ENCODE measurements around the gene FGD5.
A peak's percentile ranks its signal among the peaks of the same experiment; 100 is the strongest.

Gene FGD5

DNA sequence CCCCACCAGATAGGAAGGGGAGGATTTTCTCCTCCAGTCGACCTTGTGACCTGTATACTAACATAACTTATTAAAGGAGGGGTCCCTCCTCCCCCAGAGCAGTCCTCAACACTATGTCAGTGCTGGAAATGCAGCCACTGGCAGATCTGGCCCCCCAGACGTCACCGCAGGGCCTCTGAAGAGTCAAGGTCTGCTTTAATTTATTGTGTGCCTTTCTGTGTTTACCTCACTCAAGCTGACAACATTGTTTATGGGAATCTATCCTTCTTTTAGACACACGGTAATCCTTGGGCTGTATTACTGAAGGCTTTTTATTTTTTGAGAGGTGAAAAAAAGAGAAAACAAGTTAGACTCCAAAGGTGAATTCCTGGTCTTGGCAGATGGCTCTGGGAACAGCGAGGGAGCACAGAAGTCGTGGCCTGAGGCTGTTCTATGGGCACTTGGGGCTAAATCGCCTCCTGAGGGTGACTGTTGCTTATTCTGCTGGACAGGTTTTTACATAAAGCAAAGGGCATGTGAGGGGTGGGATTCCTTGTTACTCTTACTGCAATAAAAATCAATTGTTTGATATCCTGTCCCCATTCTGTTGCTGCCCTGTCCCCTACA lies 115.2 kb downstream of the FGD5 start:
- Histone ChIP-seq H2AFZ (ENCODE audit: low read depth, low read length) (no peak overlapping the region), H3K79me2 (ENCODE audit: insufficient read depth, low read length) (no peaks in the 10 kb centered on the region), H3K4me2 (ENCODE audit: insufficient read depth, low read length) (no peak overlapping the region), H3K9me3 (ENCODE audit: insufficient read depth, low read length, severe bottlenecking) (no peaks in the 10 kb centered on the region), H3K27ac (ENCODE audit: low read length) (no peak overlapping the region), H3K36me3 (ENCODE audit: insufficient read depth, low read length) (no peaks in the 10 kb centered on the region), H3K27me3 (ENCODE audit: insufficient read depth, low read length, poor library complexity) (no peaks in the 10 kb centered on the region), H4K20me1 (ENCODE audit: insufficient read depth, low read length) (no peaks in the 10 kb centered on the region), H3K4me3 (ENCODE audit: low read depth in 1 of 2, low read length in 2 of 2) (no peak overlapping the region), H3K4me1 (ENCODE audit: insufficient read depth, low read length) (no peaks in the 10 kb centered on the region), H3K9ac (ENCODE audit: low read depth, low read length) (no peak overlapping the region)
- ATAC-seq (ENCODE audit: insufficient read depth, low read depth): no peak
- DNase-seq: no peak
- TF ChIP-seq, protein P1, sequence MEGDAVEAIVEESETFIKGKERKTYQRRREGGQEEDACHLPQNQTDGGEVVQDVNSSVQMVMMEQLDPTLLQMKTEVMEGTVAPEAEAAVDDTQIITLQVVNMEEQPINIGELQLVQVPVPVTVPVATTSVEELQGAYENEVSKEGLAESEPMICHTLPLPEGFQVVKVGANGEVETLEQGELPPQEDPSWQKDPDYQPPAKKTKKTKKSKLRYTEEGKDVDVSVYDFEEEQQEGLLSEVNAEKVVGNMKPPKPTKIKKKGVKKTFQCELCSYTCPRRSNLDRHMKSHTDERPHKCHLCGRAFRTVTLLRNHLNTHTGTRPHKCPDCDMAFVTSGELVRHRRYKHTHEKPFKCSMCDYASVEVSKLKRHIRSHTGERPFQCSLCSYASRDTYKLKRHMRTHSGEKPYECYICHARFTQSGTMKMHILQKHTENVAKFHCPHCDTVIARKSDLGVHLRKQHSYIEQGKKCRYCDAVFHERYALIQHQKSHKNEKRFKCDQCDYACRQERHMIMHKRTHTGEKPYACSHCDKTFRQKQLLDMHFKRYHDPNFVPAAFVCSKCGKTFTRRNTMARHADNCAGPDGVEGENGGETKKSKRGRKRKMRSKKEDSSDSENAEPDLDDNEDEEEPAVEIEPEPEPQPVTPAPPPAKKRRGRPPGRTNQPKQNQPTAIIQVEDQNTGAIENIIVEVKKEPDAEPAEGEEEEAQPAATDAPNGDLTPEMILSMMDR (IDR thresholded peaks at IDR 0.05; ENCODE audit: borderline replicate concordance, extremely low read depth, low read length, poor library complexity, severe bottlenecking): no peak
- TF ChIP-seq EZH2 (IDR thresholded peaks at IDR 0.05; ENCODE audit: borderline replicate concordance, low read depth, low read length, severe bottlenecking): no peak

DNA sequence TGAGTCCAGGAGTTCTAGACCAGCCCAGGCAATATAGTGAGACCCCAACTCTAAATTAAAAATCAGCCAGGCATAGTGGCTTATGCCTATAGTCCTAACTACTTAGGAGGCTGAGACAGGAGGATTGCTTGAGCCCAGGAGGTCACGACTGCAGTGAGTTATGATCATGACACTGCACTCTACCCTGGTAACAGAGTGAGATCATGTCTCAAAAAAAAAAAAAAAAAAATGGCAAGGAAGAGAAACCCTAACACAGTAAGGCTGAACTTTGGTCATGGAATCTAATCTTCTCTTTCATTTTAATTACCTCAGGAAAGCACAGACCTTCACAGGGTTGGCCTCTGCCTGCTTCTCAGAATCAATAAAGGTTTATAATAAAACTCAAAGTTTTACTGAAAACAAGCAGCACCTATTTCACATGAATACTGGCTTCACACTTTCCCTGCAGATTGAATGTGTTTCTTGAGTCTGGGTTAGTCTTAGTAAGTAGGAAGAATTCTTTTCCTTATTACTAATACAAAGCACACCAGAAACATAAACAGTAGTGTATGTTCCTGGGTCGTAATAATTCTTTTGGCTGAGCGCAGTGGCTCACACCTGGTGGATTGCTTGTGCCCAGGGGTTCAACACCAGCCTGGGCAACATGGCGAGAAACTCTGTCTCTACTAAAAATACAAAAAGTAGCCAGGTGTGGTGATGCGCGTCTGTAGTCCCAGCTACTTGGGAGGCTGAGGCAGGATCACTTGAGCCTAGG lies 117.0 kb downstream of the FGD5 start:
- Histone ChIP-seq H3K9me3 (ENCODE audit: insufficient read depth, low read length, severe bottlenecking) (no peaks in the 10 kb centered on the region), H3K36me3 (ENCODE audit: insufficient read depth, low read length) (no peaks in the 10 kb centered on the region), H3K9ac (ENCODE audit: low read depth, low read length) (no peak overlapping the region), H2AFZ (ENCODE audit: low read depth, low read length) (no peak overlapping the region), H4K20me1 (ENCODE audit: insufficient read depth, low read length) (no peaks in the 10 kb centered on the region), H3K79me2 (ENCODE audit: insufficient read depth, low read length) (no peaks in the 10 kb centered on the region), H3K27ac (ENCODE audit: low read length) (no peak overlapping the region), H3K4me2 (ENCODE audit: insufficient read depth, low read length) (no peak overlapping the region), H3K4me1 (ENCODE audit: insufficient read depth, low read length) (no peaks in the 10 kb centered on the region), H3K4me3 (ENCODE audit: low read depth in 1 of 2, low read length in 2 of 2) (no peak overlapping the region), H3K27me3 (ENCODE audit: insufficient read depth, low read length, poor library complexity) (no peaks in the 10 kb centered on the region)
- TF ChIP-seq EZH2 (IDR thresholded peaks at IDR 0.05; ENCODE audit: borderline replicate concordance, low read depth, low read length, severe bottlenecking): no peak
- TF ChIP-seq, protein P1 (IDR thresholded peaks at IDR 0.05; ENCODE audit: borderline replicate concordance, extremely low read depth, low read length, poor library complexity, severe bottlenecking): no peak
- ATAC-seq (ENCODE audit: insufficient read depth, low read depth): no peak
- no peak for DNase-seq

DNA sequence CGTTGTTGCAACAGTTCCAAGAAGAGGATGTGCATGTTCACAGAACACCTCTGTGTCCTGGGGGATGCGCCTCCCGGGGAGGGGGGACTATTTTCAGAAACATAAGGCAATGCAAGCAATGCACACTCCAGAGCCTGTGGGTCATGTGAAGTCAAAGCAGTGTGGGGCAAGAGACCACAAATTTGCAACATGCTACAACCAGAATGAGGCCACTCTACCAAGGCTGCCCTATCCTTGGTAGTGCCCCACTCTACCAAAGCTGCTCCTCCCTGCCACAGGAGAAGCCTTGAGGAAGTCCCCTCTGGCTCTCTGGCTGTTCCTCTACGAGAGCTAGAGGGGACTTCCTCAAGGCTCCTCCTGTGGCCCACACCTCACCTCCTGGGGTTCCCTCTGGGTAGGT lies 120.2 kb downstream of the FGD5 start:
- H3K27ac ChIP-seq (ENCODE audit: low read length): no peak overlapping the region
- H3K4me3 ChIP-seq (ENCODE audit: low read depth in 1 of 2, low read length in 2 of 2): no peak overlapping the region
- no peak overlapping the region for H3K9ac ChIP-seq (ENCODE audit: low read depth, low read length)
- H2AFZ ChIP-seq (ENCODE audit: low read depth, low read length): no peak overlapping the region
- H3K4me1 ChIP-seq (ENCODE audit: insufficient read depth, low read length): no peaks in the 10 kb centered on the region
- no peaks in the 10 kb centered on the region for H3K9me3 ChIP-seq (ENCODE audit: insufficient read depth, low read length, severe bottlenecking)
- ATAC-seq (ENCODE audit: insufficient read depth, low read depth) (0 out of 3 replicates have a peak, but pooled peaks have one; percentile 25), DNase-seq (no peak)
- H3K4me2 ChIP-seq (ENCODE audit: insufficient read depth, low read length): no peak overlapping the region
- H3K27me3 ChIP-seq (ENCODE audit: insufficient read depth, low read length, poor library complexity): no peaks in the 10 kb centered on the region
- peaks cover 21% of the 10 kb centered on the region for H4K20me1 ChIP-seq (ENCODE audit: insufficient read depth, low read length)
- no peak for TF ChIP-seq EZH2 (IDR thresholded peaks at IDR 0.05; ENCODE audit: borderline replicate concordance, low read depth, low read length, severe bottlenecking)
- TF ChIP-seq, protein P1 (IDR thresholded peaks at IDR 0.05; ENCODE audit: borderline replicate concordance, extremely low read depth, low read length, poor library complexity, severe bottlenecking): no peak
- peaks cover 11% of the 10 kb centered on the region for H3K79me2 ChIP-seq (ENCODE audit: insufficient read depth, low read length)
- H3K36me3 ChIP-seq (ENCODE audit: insufficient read depth, low read length): peaks cover 15% of the 10 kb centered on the region

All from DND-41 (cell line).